ENCODE measurements around the gene ZFYVE28.

DNA sequence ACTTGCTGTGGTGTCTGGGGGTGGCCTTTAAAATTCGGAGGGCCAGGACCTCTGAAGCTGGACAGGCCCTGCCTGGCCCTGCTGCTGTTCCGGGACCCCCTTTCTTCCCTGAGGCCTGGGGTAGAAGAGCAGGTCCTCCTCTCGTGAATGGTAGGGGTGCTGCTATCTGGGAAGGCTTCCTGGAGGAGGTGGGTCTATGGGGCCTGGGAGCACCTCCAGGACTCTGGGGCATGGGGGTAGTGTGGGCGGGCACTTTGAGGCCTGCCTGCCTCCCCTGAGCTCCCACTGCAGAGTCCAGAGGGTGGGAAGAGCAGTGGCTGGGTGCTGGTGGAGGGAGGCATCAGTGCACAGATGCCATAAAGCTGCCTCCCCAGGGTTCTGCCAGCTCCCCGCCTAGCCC lies 151.6 kb downstream of the ZFYVE28 start:
- no peak for TF ChIP-seq CTCF (IDR thresholded peaks at IDR 0.05)
- TF ChIP-seq POLR2A (IDR thresholded peaks at IDR 0.05), result no peak
- TF ChIP-seq POLR2AphosphoS5 (IDR thresholded peaks at IDR 0.05), result no peak
- no peak for TF ChIP-seq EP300 (IDR thresholded peaks at IDR 0.05)

Measured in stomach (tissue), 4 donors.